Naive thymus-derived CD4-positive, alpha-beta T cell (primary cell): ENCODE measurements around the gene STIM2. TPM values are rescaled to one million over a fixed set of nuclear protein-coding genes. Genes with fewer than 3 reads are reported as not detected.
"Not testable (repeated sequence)": the region's sequence is repeated elsewhere in the genome, so short reads cannot be mapped to it uniquely, and the experiment has no call there.

Source experiments
- ATAC-seq: fragments of 150-1000 bp; cut with Tn5 transposase; 2 replicates; pipeline ENCODE4 v1.10.0; 2021; ENCODE audit warnings: mild to moderate bottlenecking, moderate library complexity
- CTCF ChIA-PET: fragments of 350-600 bp; sonication (Branson Sonifier 250); formaldehyde crosslinking; loops from one replicate; lab custom pipeline; 2021; ENCODE audit warnings: antibody characterized with exemption; lab: Charles Lee
- POLR2A ChIA-PET: fragments of 350-600 bp; sonication (Branson Sonifier 250); formaldehyde crosslinking; loops from one replicate; lab custom pipeline; 2021; ENCODE audit warnings: antibody characterized with exemption, inconsistent platforms; lab: Charles Lee
- DNase-seq, 9 donors: peaks; one replicate each; pipeline versions ENCODE4 v3.0.0 to v3.0.0-alpha.2; 2020 to 2022; ENCODE audit warnings: mixed read lengths in 1 of 9
- H3K27ac ChIP-seq: one replicate; pipeline ENCODE4 v1.7.0; 2013; ENCODE audit warnings: mild to moderate bottlenecking, low read depth, low read length, moderate library complexity
- H3K27me3 ChIP-seq, 2 donors: one replicate each; pipeline ENCODE4 v1.7.0; 2013; ENCODE audit warnings: low read length in 2 of 2, mild to moderate bottlenecking in 2 of 2, moderate library complexity in 2 of 2; ENCODE audit not compliant: control insufficient read depth in 2 of 2, insufficient read depth in 2 of 2
- H3K36me3 ChIP-seq, 3 experiments: 1 replicate in 2 of 3; 2 replicates in 1 of 3; pipeline ENCODE4 v1.7.0; 2013; ENCODE audit warnings: low read length in 3 of 3, mild to moderate bottlenecking in 3 of 3, moderate library complexity in 1 of 3; ENCODE audit not compliant: insufficient read depth in 3 of 3, control insufficient read depth in 2 of 3
- H3K4me1 ChIP-seq, 2 donors: one replicate each; pipeline ENCODE4 v1.7.0; 2013; ENCODE audit warnings: low read length in 2 of 2, mild to moderate bottlenecking in 2 of 2, moderate library complexity in 1 of 2; ENCODE audit not compliant: control insufficient read depth in 2 of 2, insufficient read depth in 2 of 2
- H3K4me3 ChIP-seq: 2 replicates; pipeline ENCODE4 v1.7.0; 2013; ENCODE audit warnings: mild to moderate bottlenecking, low read length
- H3K9me3 ChIP-seq, 3 experiments: 1 replicate in 2 of 3; 2 replicates in 1 of 3; pipeline ENCODE4 v1.7.0; 2013; ENCODE audit warnings: low read length in 3 of 3; ENCODE audit not compliant: control insufficient read depth in 2 of 3
- H3K27ac Mint-ChIP-seq, 9 donors: one replicate each; pipeline ENCODE4 v1.8.0; 2020 to 2022; ENCODE audit warnings: mixed read lengths in 9 of 9, mild to moderate bottlenecking in 8 of 9, moderate library complexity in 5 of 9, inconsistent platforms in 2 of 9
- H3K27me3 Mint-ChIP-seq, 5 donors: one replicate each; pipeline ENCODE4 v1.8.0; 2021 to 2022; ENCODE audit warnings: mixed read lengths in 5 of 5, mild to moderate bottlenecking in 1 of 5
- H3K36me3 Mint-ChIP-seq, 5 donors: one replicate each; pipeline ENCODE4 v1.8.0; 2020 to 2022; ENCODE audit warnings: mixed read lengths in 5 of 5, mild to moderate bottlenecking in 3 of 5, inconsistent platforms in 1 of 5
- H3K4me1 Mint-ChIP-seq, 7 donors: one replicate each; pipeline ENCODE4 v1.8.0; 2020 to 2022; ENCODE audit warnings: mixed read lengths in 7 of 7, mild to moderate bottlenecking in 3 of 7, inconsistent platforms in 1 of 7
- H3K4me3 Mint-ChIP-seq, 10 donors: one replicate each; pipeline ENCODE4 v1.8.0; 2020 to 2022; ENCODE audit warnings: mild to moderate bottlenecking in 10 of 10, mixed read lengths in 10 of 10, moderate library complexity in 6 of 10, inconsistent platforms in 2 of 10
- H3K9me3 Mint-ChIP-seq, 11 donors: one replicate each; pipeline ENCODE4 v1.8.0; 2020 to 2022; ENCODE audit warnings: mixed read lengths in 11 of 11, mild to moderate bottlenecking in 4 of 11, inconsistent platforms in 1 of 11, moderate library complexity in 1 of 11
- intact Hi-C, 2 donors: fragments of 100-400 bp; cut with micrococcal nuclease; formaldehyde crosslinking; loops; one replicate each; pipeline ENCODE4 v1.15.1; 2023
- polyA plus RNA-seq, 2 donors: library from polyadenylated mRNA; unstranded; fragments of 300-500 nt; fragmentation: Illumina TruSeq; gene quantifications; one replicate each; pipeline ENCODE4 v1.2.3, GENCODE V29; 2021
- total RNA-seq, 6 experiments: library from RNA in 5 of 6; stranded (reverse) in 5 of 6; gene quantifications; 1 replicate in 5 of 6; 2 replicates in 1 of 6; pipeline ENCODE4 v1.2.3 and lab custom pipeline; 2021 to 2026

STIM2 gene
- total and polyA plus RNA-seq, 7 experiments from 2014 or later = 24.6 to 103 (median 67.0) TPM

DNA sequence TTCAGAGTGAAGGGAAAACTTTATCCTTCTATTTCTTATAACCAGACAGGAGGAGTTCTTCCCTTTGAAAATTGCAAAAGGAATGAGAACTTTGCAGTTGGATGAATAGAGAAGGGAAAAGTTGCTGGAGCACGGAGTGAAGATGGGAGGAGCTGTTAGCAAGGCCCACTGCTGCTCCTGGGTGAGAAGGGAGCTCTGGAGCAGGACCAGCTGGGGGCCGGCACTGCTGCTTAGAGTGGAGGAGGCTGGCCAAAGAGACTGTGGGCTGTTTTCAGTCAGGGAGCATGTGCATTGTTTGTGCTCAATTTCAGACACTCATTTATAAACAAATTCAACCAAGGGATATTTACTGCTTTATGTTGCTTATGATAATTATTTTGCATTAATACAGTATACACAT lies 164.2 kb downstream of the STIM2 start:
- Histone ChIP-seq H3K4me1 (no peaks in the 10 kb centered on the region), H3K27me3 (no peaks in the 10 kb centered on the region), H3K36me3 (peaks cover 0 to 37% (median 10%) of the 10 kb centered on the region in 3 experiments), H3K27ac (no peak overlapping the region), H3K9me3 (no peaks in the 10 kb centered on the region), H3K4me3 (no peak overlapping the region)
- intact Hi-C loops = loop anchor here in 1 of 2 donors (5.0 kb wide), 1 partner anchor 568 kb away; no protein-coding TSS in a partner anchor
- Mint-ChIP-seq H3K4me1 (peaks cover 0 to 7% (median 4%) of the 10 kb centered on the region in 7 donors), H3K27me3 (no peaks in the 10 kb centered on the region), H3K9me3 (no peaks in the 10 kb centered on the region), H3K36me3 (peaks cover 8 to 29% (median 14%) of the 10 kb centered on the region in 5 donors), H3K27ac (peak overlapping the region in 3 of 9 donors; percentile 3 to 27 (median 10)), H3K4me3 (no peak overlapping the region)
- ChIA-PET CTCF (no interaction called here), POLR2A (no interaction called here)
- no peak for ATAC-seq
- no peak for DNase-seq

DNA sequence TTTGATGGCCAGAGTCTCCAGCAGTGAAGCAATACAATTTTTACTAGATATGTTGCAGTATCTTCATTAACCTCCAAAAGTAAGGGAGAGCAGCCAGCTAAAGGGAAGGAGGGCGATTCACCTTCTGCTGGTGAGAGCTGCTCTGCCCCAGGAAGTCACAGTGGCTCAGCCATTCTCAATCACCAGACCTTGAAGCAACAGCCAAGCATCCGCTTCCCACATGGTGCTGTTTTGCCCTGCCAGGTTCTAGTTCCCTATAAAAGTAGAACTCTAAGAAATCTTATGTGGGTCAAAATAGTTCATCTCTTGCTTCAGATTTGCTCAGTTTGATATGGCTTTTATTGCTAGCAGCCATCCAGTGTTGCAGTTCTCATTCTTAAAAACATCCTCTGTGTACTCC lies 166.8 kb downstream of the STIM2 start:
- H3K4me1 Mint-ChIP-seq = peaks cover 0 to 10% (median 4%) of the 10 kb centered on the region in 7 donors
- CTCF ChIA-PET = no interaction called here
- peak; percentile 22 for ATAC-seq
- peaks cover 0 to 5% (median 0%) of the 10 kb centered on the region in 5 donors for H3K27me3 Mint-ChIP-seq
- no peak for DNase-seq
- H3K36me3 ChIP-seq = peaks cover 0 to 18% (median 6%) of the 10 kb centered on the region in 3 experiments
- no peak overlapping the region for H3K27ac ChIP-seq
- H3K4me3 ChIP-seq = no peak overlapping the region
- H3K36me3 Mint-ChIP-seq = peaks cover under 1 to 11% (median 7%) of the 10 kb centered on the region in 5 donors
- H3K27ac Mint-ChIP-seq = peak overlapping the region in 6 of 9 donors; percentile 3 to 55 (median 42)
- intact Hi-C loops = loop anchor here in 1 of 2 donors (5.0 kb wide), 1 partner anchor 570 kb away; no protein-coding TSS in a partner anchor
- H3K4me1 ChIP-seq = no peaks in the 10 kb centered on the region
- no peaks in the 10 kb centered on the region for H3K9me3 ChIP-seq
- POLR2A ChIA-PET = interaction anchor here (1.0 kb wide), 1 partner anchor 274 kb away, joined by 4 read pairs; no protein-coding TSS in a partner anchor
- no peak overlapping the region for H3K4me3 Mint-ChIP-seq
- no peaks in the 10 kb centered on the region for H3K9me3 Mint-ChIP-seq
- no peaks in the 10 kb centered on the region for H3K27me3 ChIP-seq

DNA sequence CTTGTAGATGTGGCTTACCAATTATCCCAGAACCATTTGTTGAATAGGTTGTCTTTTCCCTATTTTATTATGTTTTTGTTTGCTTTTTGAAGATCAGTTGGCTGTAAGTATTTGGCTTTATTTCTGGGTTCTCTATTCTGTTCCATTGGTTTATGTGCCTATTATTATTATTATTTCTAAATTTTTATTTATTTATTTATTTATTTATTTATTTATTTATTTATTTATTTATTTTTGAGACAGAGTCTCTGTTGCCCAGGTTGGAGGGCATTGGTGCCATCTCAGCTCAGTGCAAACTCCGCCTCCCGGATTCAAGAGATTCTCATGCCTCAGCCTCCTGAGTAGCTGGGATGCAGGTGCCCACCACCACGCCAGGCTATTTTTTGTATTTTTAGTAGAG lies 174.5 kb downstream of the STIM2 start:
- CTCF ChIA-PET, intact Hi-C loops, H3K36me3 ChIP-seq, H3K9me3 Mint-ChIP-seq, DNase-seq, H3K36me3 Mint-ChIP-seq, H3K9me3 ChIP-seq, H3K4me1 ChIP-seq, H3K4me1 Mint-ChIP-seq, H3K4me3 Mint-ChIP-seq, H3K4me3 ChIP-seq, H3K27ac Mint-ChIP-seq, H3K27me3 ChIP-seq, POLR2A ChIA-PET, ATAC-seq, H3K27ac ChIP-seq: not testable (repeated sequence)
- H3K27me3 Mint-ChIP-seq = peaks cover 0 to 28% (median 0%) of the 10 kb centered on the region in 5 donors

DNA sequence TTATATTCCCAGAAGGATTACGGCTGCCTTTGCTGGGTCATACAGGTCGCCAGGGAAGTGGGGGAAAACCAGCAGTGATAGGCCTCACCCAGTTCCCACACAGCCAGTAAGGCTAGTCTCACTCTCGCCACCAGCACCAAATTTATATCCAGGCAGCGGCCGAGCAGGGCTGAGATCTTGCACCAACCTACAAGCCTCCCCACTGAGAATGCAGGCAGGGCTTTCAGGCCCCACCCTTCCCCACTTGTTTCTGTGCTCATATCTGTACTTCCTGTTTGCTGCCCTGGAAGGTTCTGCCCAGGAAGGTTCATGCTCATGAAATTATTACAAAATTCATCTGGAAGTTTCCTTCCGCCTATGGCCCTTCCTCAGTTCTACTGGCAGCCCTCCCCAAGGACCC lies 179.7 kb downstream of the STIM2 start:
- intact Hi-C loops = no loop called here
- Histone ChIP-seq H3K9me3 (peaks cover 0 to 4% (median 0%) of the 10 kb centered on the region in 3 experiments), H3K4me3 (no peak overlapping the region), H3K27me3 (peaks cover 0 to 2% of the 10 kb centered on the region in 2 donors), H3K27ac (no peak overlapping the region), H3K4me1 (no peaks in the 10 kb centered on the region), H3K36me3 (no peaks in the 10 kb centered on the region)
- Mint-ChIP-seq H3K27ac (no peak overlapping the region), H3K36me3 (peaks cover 0 to 12% (median 4%) of the 10 kb centered on the region in 5 donors), H3K27me3 (peaks cover 14 to 31% (median 19%) of the 10 kb centered on the region in 5 donors), H3K4me1 (peaks cover 0 to 11% (median 7%) of the 10 kb centered on the region in 7 donors), H3K9me3 (peaks cover 2 to 19% (median 12%) of the 10 kb centered on the region in 11 donors), H3K4me3 (no peak overlapping the region)
- DNase-seq (no peak), ATAC-seq (peak; percentile 49)
- CTCF ChIA-PET = interaction anchor here (0.6 kb wide), 1 partner anchor 713 kb away, joined by 3 read pairs; no protein-coding TSS in a partner anchor
- POLR2A ChIA-PET = no interaction called here

DNA sequence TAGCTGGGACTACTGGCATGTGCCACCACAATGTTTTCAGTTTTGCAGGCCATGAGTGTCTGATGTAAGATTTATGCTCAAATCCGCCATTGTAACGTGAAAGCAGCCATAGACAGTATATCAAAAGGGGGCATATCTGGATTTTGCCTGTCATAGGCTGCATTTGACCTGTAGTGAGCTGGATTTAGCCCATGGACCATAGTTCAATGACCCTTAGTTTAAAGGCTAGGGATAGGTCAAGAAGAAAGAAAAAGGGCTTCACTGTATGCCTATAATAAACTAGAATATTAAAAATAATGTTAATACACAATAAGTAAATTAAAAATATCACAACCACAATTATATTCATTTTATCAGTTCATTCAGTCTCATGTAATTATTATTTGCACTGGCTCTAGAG lies 181.8 kb downstream of the STIM2 start:
- Mint-ChIP-seq H3K36me3 (peaks cover 0 to 12% (median 4%) of the 10 kb centered on the region in 5 donors), H3K27ac (no peak overlapping the region), H3K4me1 (peaks cover 0 to 11% (median 7%) of the 10 kb centered on the region in 7 donors), H3K9me3 (peaks cover 0 to 19% (median 8%) of the 10 kb centered on the region in 11 donors), H3K27me3 (peaks cover 14 to 33% (median 29%) of the 10 kb centered on the region in 5 donors), H3K4me3 (no peak overlapping the region)
- DNase-seq (no peak), ATAC-seq (no peak)
- POLR2A ChIA-PET = no interaction called here
- Histone ChIP-seq H3K27me3 (peaks cover 0 to 2% of the 10 kb centered on the region in 2 donors), H3K4me1 (no peaks in the 10 kb centered on the region), H3K9me3 (peaks cover 0 to 4% (median 0%) of the 10 kb centered on the region in 3 experiments), H3K4me3 (no peak overlapping the region), H3K27ac (no peak overlapping the region), H3K36me3 (no peaks in the 10 kb centered on the region)
- intact Hi-C loops = no loop called here
- CTCF ChIA-PET = no interaction called here

DNA sequence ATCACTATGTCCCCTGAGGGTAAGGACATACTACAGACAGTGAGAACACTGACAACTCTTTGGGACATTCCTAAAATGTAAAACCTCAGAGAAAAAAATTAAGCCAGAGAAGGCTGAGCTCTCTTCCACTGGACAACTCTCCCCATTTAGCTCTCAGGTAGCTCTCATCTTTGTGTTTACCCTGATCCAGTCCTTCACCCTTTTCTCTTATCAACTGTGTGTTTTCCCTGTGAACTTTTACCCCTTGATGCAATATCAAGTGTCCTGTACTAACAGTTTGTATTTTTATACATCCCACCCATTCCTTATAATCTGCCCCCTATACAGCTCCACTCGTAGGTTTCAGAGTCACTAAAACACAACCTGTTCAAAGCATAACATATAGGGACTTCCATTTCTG lies 182.6 kb downstream of the STIM2 start:
- DNase-seq = no peak
- POLR2A ChIA-PET = no interaction called here
- H3K27ac ChIP-seq = no peak overlapping the region
- no peaks in the 10 kb centered on the region for H3K4me1 ChIP-seq
- Mint-ChIP-seq H3K4me1 (peaks cover 0 to 13% (median 7%) of the 10 kb centered on the region in 7 donors), H3K9me3 (peaks cover 0 to 19% (median 8%) of the 10 kb centered on the region in 11 donors), H3K36me3 (peaks cover 0 to 12% (median 4%) of the 10 kb centered on the region in 5 donors), H3K4me3 (no peak overlapping the region), H3K27me3 (peaks cover 17 to 38% (median 33%) of the 10 kb centered on the region in 5 donors), H3K27ac (no peak overlapping the region)
- CTCF ChIA-PET = interaction anchor here (0.5 kb wide), 1 partner anchor 684 kb away, joined by 3 read pairs; no protein-coding TSS in a partner anchor
- no peak for ATAC-seq
- no peaks in the 10 kb centered on the region for H3K36me3 ChIP-seq
- H3K4me3 ChIP-seq = no peak overlapping the region
- intact Hi-C loops = no loop called here
- peaks cover 0 to 4% (median 0%) of the 10 kb centered on the region in 3 experiments for H3K9me3 ChIP-seq
- H3K27me3 ChIP-seq = peaks cover 0 to 2% of the 10 kb centered on the region in 2 donors
